Kidney epithelial cell (primary cell): ENCODE data around the gene ATOH8. TPM values are rescaled to one million over a fixed set of nuclear protein-coding genes. Genes with fewer than 3 reads are reported as not detected.

Experiments used
- DNase-seq: peaks from one replicate; pipeline ENCODE4 v3.0.0-alpha.2; 2010; ENCODE audit warnings: low read depth
- H3K27me3 ChIP-seq: 2 replicates; pipeline ENCODE4 v1.6.0; 2011; ENCODE audit warnings: low read length; ENCODE audit not compliant: control insufficient read depth, insufficient read depth
- H3K36me3 ChIP-seq: 2 replicates; pipeline ENCODE4 v1.5.1; 2011; ENCODE audit warnings: low read length; ENCODE audit not compliant: control insufficient read depth, insufficient read depth
- H3K4me3 ChIP-seq: 2 replicates; pipeline ENCODE4 v1.5.1; 2011; ENCODE audit warnings: low read depth, mild to moderate bottlenecking, control low read depth, low read length
- total RNA-seq: library from RNA; depleted of rRNA; stranded (reverse); fragments of >200 nt; gene quantifications from 2 replicates; pipeline ENCODE4 v1.2.3, GENCODE V29; 2015
- TF ChIP-seq, protein P1 (sequence below): IDR thresholded peaks from 2 replicates; pipeline ENCODE4 v1.5.1; 2011; ENCODE audit warnings: mild to moderate bottlenecking, moderate library complexity, low read length, control low read depth, inconsistent platforms; ENCODE audit not compliant: insufficient read depth, poor library complexity, severe bottlenecking

The ATOH8 gene
- total RNA-seq, 1 donor from 2014 or later: 1.0 TPM

- Histone ChIP-seq H3K27me3 (peaks cover 50% of the 10 kb centered on the region), H3K36me3 (no peaks in the 10 kb centered on the region), H3K4me3 (no peak overlapping the region)
- TF ChIP-seq, protein P1, sequence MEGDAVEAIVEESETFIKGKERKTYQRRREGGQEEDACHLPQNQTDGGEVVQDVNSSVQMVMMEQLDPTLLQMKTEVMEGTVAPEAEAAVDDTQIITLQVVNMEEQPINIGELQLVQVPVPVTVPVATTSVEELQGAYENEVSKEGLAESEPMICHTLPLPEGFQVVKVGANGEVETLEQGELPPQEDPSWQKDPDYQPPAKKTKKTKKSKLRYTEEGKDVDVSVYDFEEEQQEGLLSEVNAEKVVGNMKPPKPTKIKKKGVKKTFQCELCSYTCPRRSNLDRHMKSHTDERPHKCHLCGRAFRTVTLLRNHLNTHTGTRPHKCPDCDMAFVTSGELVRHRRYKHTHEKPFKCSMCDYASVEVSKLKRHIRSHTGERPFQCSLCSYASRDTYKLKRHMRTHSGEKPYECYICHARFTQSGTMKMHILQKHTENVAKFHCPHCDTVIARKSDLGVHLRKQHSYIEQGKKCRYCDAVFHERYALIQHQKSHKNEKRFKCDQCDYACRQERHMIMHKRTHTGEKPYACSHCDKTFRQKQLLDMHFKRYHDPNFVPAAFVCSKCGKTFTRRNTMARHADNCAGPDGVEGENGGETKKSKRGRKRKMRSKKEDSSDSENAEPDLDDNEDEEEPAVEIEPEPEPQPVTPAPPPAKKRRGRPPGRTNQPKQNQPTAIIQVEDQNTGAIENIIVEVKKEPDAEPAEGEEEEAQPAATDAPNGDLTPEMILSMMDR: no peak
- DNase-seq: no peak
These were observed 7.1 kb downstream of the ATOH8 start for GRCh38 chr2:85760872-85761271.

DNA sequence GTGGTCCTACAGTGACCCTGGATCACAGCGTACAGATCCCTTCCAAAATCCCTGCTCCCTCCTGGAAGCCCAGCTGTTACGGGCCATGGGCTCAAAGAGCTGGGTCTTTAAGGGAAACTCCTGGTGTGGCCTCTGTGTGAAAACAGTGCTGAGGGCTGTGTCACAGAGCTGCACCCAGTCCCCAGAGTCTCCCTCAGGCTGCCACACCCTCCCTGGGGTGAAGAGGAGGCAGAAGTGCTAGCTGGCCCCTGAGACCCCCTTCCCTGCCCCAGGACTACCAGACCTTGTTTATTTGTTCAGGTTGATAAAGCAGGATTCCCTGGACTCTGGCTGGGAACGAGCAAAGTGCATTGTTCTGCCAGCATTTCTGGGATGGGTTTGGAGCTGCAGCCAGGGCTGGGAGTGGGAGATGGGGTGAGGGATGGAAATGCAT is 7.7 kb downstream of the ATOH8 start:
- no peak overlapping the region for H3K4me3 ChIP-seq
- peaks cover 43% of the 10 kb centered on the region for H3K27me3 ChIP-seq
- no peak for DNase-seq
- no peaks in the 10 kb centered on the region for H3K36me3 ChIP-seq
- TF ChIP-seq, protein P1: no peak

- Histone ChIP-seq H3K27me3 (peaks cover 39% of the 10 kb centered on the region), H3K36me3 (no peaks in the 10 kb centered on the region), H3K4me3 (no peak overlapping the region)
- TF ChIP-seq, protein P1: no peak
- DNase-seq: no peak
These were observed 8.2 kb downstream of the ATOH8 start for GRCh38 chr2:85761946-85762345.

DNA sequence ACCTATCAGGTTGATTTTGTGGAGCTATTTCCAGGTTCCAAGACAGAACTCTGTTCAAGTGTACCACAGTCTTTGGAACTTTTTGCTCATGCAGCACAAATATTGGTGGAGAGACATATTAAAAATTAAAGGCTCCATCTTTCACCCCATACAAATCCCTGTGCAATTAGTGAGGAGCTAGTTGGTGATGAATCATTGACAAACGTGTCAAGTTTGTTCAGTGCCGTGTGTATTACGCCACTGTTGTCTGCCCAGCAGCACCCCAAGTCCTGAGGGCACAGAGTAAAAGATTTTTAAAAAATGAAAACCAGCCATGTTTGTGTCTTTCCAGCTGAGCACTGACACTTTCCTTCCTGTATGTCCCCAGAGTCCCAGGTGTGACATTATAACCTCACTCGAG is 9.3 kb downstream of the ATOH8 start:
- TF ChIP-seq, protein P1: no peak
- DNase-seq: no peak
- Histone ChIP-seq H3K36me3 (no peaks in the 10 kb centered on the region), H3K4me3 (no peak overlapping the region), H3K27me3 (peaks cover 38% of the 10 kb centered on the region)

DNA sequence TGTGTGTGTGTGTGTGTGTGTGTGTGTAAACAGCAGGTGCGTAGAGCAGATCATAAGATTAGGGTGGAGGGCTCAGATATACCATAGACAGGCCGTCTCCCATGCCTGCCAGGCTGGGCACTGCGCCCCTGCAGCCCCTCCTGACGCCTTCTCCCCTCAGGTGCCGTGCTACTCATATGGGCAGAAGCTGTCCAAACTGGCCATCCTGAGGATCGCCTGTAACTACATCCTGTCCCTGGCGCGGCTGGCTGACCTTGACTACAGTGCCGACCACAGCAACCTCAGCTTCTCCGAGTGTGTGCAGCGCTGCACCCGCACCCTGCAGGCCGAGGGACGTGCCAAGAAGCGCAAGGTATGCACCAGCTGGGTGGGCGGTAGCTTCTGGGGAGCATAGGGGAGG is 10.0 kb downstream of the ATOH8 start:
- DNase-seq: no peak
- Histone ChIP-seq H3K4me3 (no peak overlapping the region), H3K27me3 (peaks cover 34% of the 10 kb centered on the region), H3K36me3 (no peaks in the 10 kb centered on the region)
- TF ChIP-seq, protein P1: no peak

GRCh38 chr2:85765081-85765731 is 11.4 kb downstream of the ATOH8 start:
- Histone ChIP-seq H3K36me3 (no peaks in the 10 kb centered on the region), H3K27me3 (peaks cover 29% of the 10 kb centered on the region), H3K4me3 (no peak overlapping the region)
- no peak for DNase-seq
- TF ChIP-seq, protein P1: no peak
